HG02840 (cell line): ENCODE data around the gene PIK3C2G.

Experiments used
- ATAC-seq: cut with Tn5 transposase; IDR thresholded peaks from one replicate; pipeline ENCODE4 v1.9.1; 2021; ENCODE audit warnings: mild to moderate bottlenecking, moderate library complexity, moderate number of reproducible peaks; ENCODE audit not compliant: unreplicated experiment, low FRiP score

The PIK3C2G gene

GRCh38 chr12:18629445-18629844 is 368.1 kb downstream of the PIK3C2G start:
- ATAC-seq, result no peak

- ATAC-seq, result no peak
These were observed 368.6 kb downstream of the PIK3C2G start for GRCh38 chr12:18629916-18630315.

GRCh38 chr12:18631339-18631738 is 370.0 kb downstream of the PIK3C2G start:
- ATAC-seq, result no peak

- no peak for ATAC-seq
These were observed 371.5 kb downstream of the PIK3C2G start for GRCh38 chr12:18632848-18633247.

- no peak for ATAC-seq
These were observed 373.1 kb downstream of the PIK3C2G start for GRCh38 chr12:18634382-18634781.

GRCh38 chr12:18640321-18640955 is 379.1 kb downstream of the PIK3C2G start:
- ATAC-seq, result no peak

- ATAC-seq, result no peak
These were observed 382.4 kb downstream of the PIK3C2G start for GRCh38 chr12:18643681-18644080.

- ATAC-seq, result no peak
These were observed 383.2 kb downstream of the PIK3C2G start for GRCh38 chr12:18644564-18644963.

- no peak for ATAC-seq
These were observed 385.1 kb downstream of the PIK3C2G start for GRCh38 chr12:18646286-18646890.

GRCh38 chr12:18651525-18651924 is 390.2 kb downstream of the PIK3C2G start:
- no peak for ATAC-seq

- ATAC-seq, result no peak
These were observed 391.3 kb downstream of the PIK3C2G start for GRCh38 chr12:18652596-18652995.

GRCh38 chr12:18653465-18653864 is 392.1 kb downstream of the PIK3C2G start:
- ATAC-seq, result no peak

- no peak for ATAC-seq
These were observed 394.0 kb downstream of the PIK3C2G start for GRCh38 chr12:18655351-18655750.

GRCh38 chr12:18658179-18658578 is 396.9 kb downstream of the PIK3C2G start:
- no peak for ATAC-seq

GRCh38 chr12:18658829-18659228 is 397.5 kb downstream of the PIK3C2G start:
- ATAC-seq, result no peak

- ATAC-seq, result no peak
These were observed 414.8 kb downstream of the PIK3C2G start for GRCh38 chr12:18676141-18676540.

GRCh38 chr12:18676996-18677588 is 415.8 kb downstream of the PIK3C2G start:
- no peak for ATAC-seq

GRCh38 chr12:18681818-18682217 is 420.5 kb downstream of the PIK3C2G start:
- no peak for ATAC-seq

GRCh38 chr12:18683327-18684013 is 422.2 kb downstream of the PIK3C2G start:
- no peak for ATAC-seq

GRCh38 chr12:18684430-18684829 is 423.1 kb downstream of the PIK3C2G start:
- ATAC-seq, result no peak

GRCh38 chr12:18689771-18690170 is 428.5 kb downstream of the PIK3C2G start:
- ATAC-seq, result no peak
